SU-DHL-6 (cell line): ENCODE results near the gene CCDC92B.

Experiments
- H2AFZ ChIP-seq: fragments of 200-600 bp; sonication (generic); 2 replicates; pipeline ENCODE4 v1.6.1; 2014; ENCODE audit warnings: low read depth, mild to moderate bottlenecking, moderate library complexity, mixed read lengths, antibody characterized with exemption, low read length; ENCODE audit not compliant: severe bottlenecking
- H3F3A ChIP-seq: fragments of 200-600 bp; shearing (Covaris generic); 2 replicates; pipeline ENCODE4 v1.6.0; 2016; ENCODE audit warnings: antibody characterized with exemption, mild to moderate bottlenecking; ENCODE audit not compliant: insufficient read depth
- H3K27ac ChIP-seq: fragments of 200-600 bp; sonication (generic); 2 replicates; pipeline ENCODE4 v1.5.1; 2016; ENCODE audit warnings: low read depth, mild to moderate bottlenecking, low read length, moderate library complexity, mixed read lengths
- H3K27me3 ChIP-seq: fragments of 200-600 bp; sonication (generic), shearing (Covaris generic); 2 replicates; pipeline ENCODE4 v1.6.0; 2014; ENCODE audit warnings: mild to moderate bottlenecking, low read length
- H3K36me3 ChIP-seq: fragments of 200-600 bp; sonication (generic); 2 replicates; pipeline ENCODE4 v1.6.1; 2014; ENCODE audit warnings: mild to moderate bottlenecking, low read length, mixed read lengths
- H3K4me2 ChIP-seq: fragments of 300-600, 200-600 bp; shearing (Covaris generic), sonication (generic); 2 replicates; pipeline ENCODE4 v1.6.0; 2014; ENCODE audit warnings: low read length, low read depth, mild to moderate bottlenecking; ENCODE audit not compliant: poor library complexity, severe bottlenecking
- H3K4me3 ChIP-seq: fragments of 200-600 bp; sonication (generic); 2 replicates; pipeline ENCODE4 v1.5.1; 2014; ENCODE audit warnings: antibody characterized with exemption, low read length, mild to moderate bottlenecking, mixed read lengths; ENCODE audit not compliant: insufficient read depth, poor library complexity, severe bottlenecking
- H3K79me2 ChIP-seq: fragments of 200-600 bp; sonication (generic); 2 replicates; pipeline ENCODE4 v1.6.1; 2014; ENCODE audit warnings: mild to moderate bottlenecking, low read length, moderate library complexity; ENCODE audit not compliant: insufficient read depth
- H3K9ac ChIP-seq: fragments of 200-600 bp; sonication (generic); 2 replicates; pipeline ENCODE4 v1.7.0; 2014; ENCODE audit warnings: mild to moderate bottlenecking, low read length
- H3K9me2 ChIP-seq: fragments of 200-600 bp; sonication (generic); replicated peaks from 2 replicates; pipeline ENCODE4 v1.6.1; 2014; ENCODE audit warnings: low read length; ENCODE audit not compliant: insufficient read depth
- H3K9me3 ChIP-seq: fragments of 200-600 bp; sonication (generic); 2 replicates; pipeline ENCODE4 v1.6.1; 2014; ENCODE audit warnings: low read length, mixed read lengths; ENCODE audit not compliant: insufficient read depth
- H4K20me1 ChIP-seq: fragments of 200-600 bp; sonication (generic); 2 replicates; pipeline ENCODE4 v1.6.1; 2014; ENCODE audit warnings: low read depth, mild to moderate bottlenecking, antibody characterized with exemption, low read length, moderate library complexity, mixed read lengths
- EZH2phosphoT487 ChIP-seq: fragments of 200-600 bp; sonication (generic), shearing (Covaris generic); conservative IDR thresholded peaks from 2 replicates; pipeline ENCODE4 v1.6.1; 2018; ENCODE audit warnings: mild to moderate bottlenecking, antibody characterized with exemption, low read length, moderate library complexity, mixed read lengths
- TF ChIP-seq, protein P1 (sequence below): fragments of 200-600 bp; sonication (generic); IDR thresholded peaks from one replicate; pipeline ENCODE4 v1.5.1; 2017; ENCODE audit warnings: antibody characterized with exemption, mild to moderate bottlenecking, low read length, moderate library complexity; ENCODE audit not compliant: insufficient read depth, poor library complexity, severe bottlenecking

The CCDC92B gene

GRCh38 chr17:2721603-2722002, 27.8 kb downstream of the CCDC92B start:
- Histone ChIP-seq H3K9ac (no peak overlapping the region), H3K27ac (no peak overlapping the region), H3K9me2 (no peaks in the 10 kb centered on the region), H3K79me2 (no peaks in the 10 kb centered on the region), H4K20me1 (no peaks in the 10 kb centered on the region), H3K27me3 (no peaks in the 10 kb centered on the region), H3K9me3 (no peaks in the 10 kb centered on the region), H3F3A (no peaks in the 10 kb centered on the region), H3K36me3 (no peaks in the 10 kb centered on the region), H3K4me3 (no peak overlapping the region), H2AFZ (no peak overlapping the region), H3K4me2 (no peak overlapping the region)
- TF ChIP-seq, protein P1, sequence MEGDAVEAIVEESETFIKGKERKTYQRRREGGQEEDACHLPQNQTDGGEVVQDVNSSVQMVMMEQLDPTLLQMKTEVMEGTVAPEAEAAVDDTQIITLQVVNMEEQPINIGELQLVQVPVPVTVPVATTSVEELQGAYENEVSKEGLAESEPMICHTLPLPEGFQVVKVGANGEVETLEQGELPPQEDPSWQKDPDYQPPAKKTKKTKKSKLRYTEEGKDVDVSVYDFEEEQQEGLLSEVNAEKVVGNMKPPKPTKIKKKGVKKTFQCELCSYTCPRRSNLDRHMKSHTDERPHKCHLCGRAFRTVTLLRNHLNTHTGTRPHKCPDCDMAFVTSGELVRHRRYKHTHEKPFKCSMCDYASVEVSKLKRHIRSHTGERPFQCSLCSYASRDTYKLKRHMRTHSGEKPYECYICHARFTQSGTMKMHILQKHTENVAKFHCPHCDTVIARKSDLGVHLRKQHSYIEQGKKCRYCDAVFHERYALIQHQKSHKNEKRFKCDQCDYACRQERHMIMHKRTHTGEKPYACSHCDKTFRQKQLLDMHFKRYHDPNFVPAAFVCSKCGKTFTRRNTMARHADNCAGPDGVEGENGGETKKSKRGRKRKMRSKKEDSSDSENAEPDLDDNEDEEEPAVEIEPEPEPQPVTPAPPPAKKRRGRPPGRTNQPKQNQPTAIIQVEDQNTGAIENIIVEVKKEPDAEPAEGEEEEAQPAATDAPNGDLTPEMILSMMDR: no peak
- no peak for TF ChIP-seq EZH2phosphoT487

- no peak overlapping the region for H2AFZ ChIP-seq
- H3K4me3 ChIP-seq: no peak overlapping the region
- no peak overlapping the region for H3K4me2 ChIP-seq
- H3K9me2 ChIP-seq: no peaks in the 10 kb centered on the region
- H3K9ac ChIP-seq: no peak overlapping the region
- H3F3A ChIP-seq: no peaks in the 10 kb centered on the region
- H3K27me3 ChIP-seq: no peaks in the 10 kb centered on the region
- H3K36me3 ChIP-seq: no peaks in the 10 kb centered on the region
- TF ChIP-seq EZH2phosphoT487: no peak
- TF ChIP-seq, protein P1: no peak
- no peak overlapping the region for H3K27ac ChIP-seq
- no peaks in the 10 kb centered on the region for H3K79me2 ChIP-seq
- H4K20me1 ChIP-seq: no peaks in the 10 kb centered on the region
- H3K9me3 ChIP-seq: no peaks in the 10 kb centered on the region
Measured at GRCh38 chr17:2719861-2720260, 29.6 kb downstream of the CCDC92B start.

- Histone ChIP-seq H3K9me2 (no peaks in the 10 kb centered on the region), H3K4me2 (no peak overlapping the region), H3K9me3 (no peaks in the 10 kb centered on the region), H3F3A (no peaks in the 10 kb centered on the region), H3K79me2 (no peaks in the 10 kb centered on the region), H3K9ac (no peak overlapping the region), H3K27ac (no peak overlapping the region), H3K27me3 (no peaks in the 10 kb centered on the region), H2AFZ (no peak overlapping the region), H3K36me3 (no peaks in the 10 kb centered on the region), H3K4me3 (no peak overlapping the region), H4K20me1 (no peaks in the 10 kb centered on the region)
- TF ChIP-seq, protein P1: no peak
Measured at GRCh38 chr17:2718150-2718938, 31.1 kb downstream of the CCDC92B start.
